Inferior parietal cortex (tissue), 1 donor: Measurements from ENCODE around the gene AFG1L.
"Not testable (repeated sequence)": the region's sequence is repeated elsewhere in the genome, so short reads cannot be mapped to it uniquely, and the experiment has no call there.

ENCODE experiments used
- DNase-seq: peaks from one replicate; pipeline ENCODE4 v3.0.0-alpha.2; 2016; ENCODE audit errors: extremely low spot score

Gene AFG1L

DNA sequence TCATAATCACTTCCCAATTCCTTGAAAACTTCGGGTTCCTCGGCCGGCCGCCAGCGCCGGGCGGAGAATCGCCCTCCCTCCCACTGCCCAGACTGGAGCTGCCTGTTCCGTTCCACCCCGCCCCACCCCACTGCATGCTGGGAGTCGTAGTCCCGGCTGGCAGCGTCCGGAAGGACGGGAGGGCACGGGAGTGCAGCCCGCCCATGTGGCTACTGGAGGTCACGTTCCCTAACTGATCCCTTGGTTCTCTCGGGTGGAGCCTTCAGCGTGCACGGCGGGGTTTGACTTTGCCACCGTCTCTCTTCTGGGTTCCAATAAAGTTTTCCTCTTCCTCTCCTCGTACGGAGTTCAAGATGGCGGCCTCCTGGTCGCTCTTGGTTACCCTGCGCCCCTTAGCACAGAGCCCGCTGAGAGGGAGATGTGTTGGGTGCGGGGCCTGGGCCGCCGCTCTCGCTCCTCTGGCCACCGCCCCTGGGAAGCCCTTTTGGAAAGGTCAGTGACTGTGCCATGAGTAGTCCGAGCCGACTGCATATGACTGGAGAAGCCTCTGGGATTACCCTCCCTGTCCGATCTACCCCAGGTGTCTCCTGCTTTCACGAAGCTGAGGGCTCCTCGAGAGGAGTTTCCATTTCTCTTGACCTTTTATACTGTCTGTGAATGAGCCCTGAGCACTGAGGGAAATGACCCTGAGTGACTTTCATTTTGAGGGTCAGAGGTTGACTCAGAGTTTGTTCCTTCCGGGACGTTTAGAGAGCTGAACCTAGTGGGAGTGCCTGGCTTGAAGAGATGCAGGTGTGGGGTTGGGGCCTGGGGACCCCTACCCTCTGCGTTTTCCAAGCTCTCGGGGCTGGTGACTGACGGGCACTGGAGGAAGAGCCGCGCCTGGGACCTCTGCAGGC, at the start of gene AFG1L:
Gene AFG1L (plus strand): TSS at position 328 of the 899 bp plus-strand sequence. CDS start 26 bp downstream, at position 354.
- peak; percentile 82 for DNase-seq

DNA sequence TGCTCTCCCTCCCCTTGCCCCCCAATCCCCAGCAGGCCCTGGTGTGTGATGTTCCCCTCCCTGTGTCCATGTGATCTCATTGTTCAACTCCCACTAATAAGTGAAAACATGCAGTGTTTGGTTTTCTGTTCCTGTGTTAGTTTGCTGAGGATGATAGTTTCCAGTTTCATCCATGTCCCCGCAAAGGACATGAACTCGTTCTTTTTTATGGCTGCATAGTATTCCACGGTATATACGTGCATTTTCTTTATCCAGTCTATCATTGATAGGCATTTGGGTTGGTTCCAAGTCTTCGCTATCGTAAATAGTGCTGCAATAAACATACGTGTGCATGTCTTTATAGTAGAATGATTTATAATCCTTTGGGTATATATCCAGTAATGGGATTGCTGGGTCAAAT, 49.8 kb upstream of the AFG1L start:
- DNase-seq: not testable (repeated sequence)

DNA sequence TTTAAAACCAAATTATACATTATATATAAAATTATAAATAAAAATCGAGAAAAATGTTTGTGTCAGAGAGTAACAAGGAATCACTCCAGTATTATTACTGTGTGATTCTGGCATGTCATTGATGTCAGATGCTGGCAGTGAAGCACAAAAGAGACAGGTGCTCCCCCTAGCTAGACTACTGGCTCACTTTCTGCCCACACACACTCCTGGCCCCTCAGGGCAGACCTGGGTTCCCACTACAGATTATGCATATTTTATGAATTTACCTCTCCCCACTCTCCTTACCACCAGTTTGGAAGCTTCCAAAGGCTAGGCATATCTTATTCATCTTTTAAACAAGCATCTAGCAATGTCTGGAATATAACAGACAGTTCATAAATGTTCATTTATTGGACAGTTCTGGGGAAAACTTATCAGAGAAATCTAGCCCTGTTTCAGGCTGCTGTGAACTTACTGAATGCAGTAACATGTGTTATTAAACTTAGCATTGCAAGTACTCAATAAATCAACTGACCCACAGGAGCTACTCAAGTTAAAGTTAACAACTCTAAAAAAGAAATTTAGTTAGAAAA, 46.8 kb upstream of the AFG1L start:
- no peak for DNase-seq

DNA sequence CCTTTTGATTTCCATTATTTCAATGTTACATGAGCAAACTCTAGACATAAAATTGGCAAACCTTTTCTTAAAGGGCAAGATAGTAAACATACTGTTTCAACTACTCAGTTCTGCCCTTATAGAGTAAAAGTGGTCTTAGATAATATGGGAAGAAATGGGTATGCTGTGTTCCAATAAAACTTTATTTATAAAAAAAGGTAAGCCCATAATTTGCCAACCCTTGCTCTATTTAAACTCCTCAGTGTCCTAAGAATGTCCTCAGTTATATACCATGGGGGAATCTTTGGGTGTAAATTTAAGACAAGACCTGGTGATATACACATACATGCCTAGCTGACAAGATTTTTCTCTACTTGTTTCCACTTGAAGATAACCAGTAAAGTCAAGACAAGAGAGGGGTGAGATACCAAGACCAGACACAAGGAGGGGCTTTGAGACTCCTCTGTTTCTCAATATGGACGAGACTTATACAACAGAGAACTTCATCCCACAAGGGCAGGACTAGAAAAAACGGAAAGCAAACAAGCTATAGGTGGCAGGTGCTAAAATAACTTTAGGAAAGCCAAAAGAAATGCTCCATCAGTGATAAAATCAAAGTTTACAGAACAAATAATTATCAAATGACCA, 44.5 kb upstream of the AFG1L start:
- no peak for DNase-seq

DNA sequence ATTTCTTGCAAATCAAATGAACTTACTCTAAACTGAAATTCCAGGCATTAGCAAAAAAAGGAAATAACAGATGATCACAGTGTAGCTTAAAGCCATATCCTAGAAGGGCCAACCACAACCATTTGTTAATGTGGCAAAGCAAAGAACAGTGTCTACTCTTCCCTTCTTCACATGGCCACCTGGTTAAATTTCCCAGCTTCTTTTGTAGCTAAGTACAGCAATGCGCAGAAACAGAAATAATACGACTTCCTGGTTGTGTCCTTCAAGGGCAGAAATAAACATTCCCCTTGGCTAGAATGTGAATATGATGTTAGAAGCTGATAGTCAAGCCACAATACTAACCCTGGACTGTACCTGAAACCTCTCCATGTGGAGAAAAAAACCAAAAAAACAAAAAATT, 43.6 kb upstream of the AFG1L start:
- DNase-seq: no peak

DNA sequence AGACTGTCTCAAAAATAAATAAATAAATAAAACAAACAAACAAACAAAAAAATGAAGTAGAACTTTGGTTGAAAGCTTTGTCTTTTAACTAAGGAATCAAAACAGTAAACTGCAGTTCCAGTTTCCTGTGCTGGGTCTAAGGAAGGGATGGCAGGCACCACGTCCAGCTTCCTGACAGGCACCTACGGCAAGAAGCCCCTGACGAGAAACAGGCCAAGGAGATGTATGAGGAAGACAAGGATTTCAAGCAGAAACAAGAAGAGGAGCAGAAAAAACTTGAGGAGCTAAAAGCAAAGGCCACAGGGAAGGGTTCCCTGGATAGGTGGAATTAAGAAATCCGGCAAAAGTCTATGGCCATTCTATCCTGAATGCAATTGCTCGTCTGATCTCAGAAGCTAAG, 42.8 kb upstream of the AFG1L start:
- no peak for DNase-seq

DNA sequence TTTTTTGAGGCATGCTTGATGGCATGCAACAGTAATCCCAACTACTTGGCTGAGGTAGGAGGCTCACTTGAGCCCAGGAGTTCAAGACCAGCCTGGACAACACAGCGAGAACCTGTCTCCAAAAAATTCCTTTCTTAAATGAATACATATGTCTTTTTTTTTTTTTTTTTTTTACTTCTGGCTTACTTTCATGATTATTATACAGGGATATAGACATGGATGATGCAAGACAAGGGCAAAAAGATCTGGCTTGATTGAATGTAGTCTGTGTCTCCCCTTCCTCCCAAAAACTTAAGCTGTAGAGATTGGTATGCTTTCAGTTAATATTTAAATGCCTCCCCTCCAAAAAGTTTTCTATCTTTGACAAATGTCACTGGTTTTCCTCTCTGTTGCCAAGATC, 41.6 kb upstream of the AFG1L start:
- DNase-seq: no peak

DNA sequence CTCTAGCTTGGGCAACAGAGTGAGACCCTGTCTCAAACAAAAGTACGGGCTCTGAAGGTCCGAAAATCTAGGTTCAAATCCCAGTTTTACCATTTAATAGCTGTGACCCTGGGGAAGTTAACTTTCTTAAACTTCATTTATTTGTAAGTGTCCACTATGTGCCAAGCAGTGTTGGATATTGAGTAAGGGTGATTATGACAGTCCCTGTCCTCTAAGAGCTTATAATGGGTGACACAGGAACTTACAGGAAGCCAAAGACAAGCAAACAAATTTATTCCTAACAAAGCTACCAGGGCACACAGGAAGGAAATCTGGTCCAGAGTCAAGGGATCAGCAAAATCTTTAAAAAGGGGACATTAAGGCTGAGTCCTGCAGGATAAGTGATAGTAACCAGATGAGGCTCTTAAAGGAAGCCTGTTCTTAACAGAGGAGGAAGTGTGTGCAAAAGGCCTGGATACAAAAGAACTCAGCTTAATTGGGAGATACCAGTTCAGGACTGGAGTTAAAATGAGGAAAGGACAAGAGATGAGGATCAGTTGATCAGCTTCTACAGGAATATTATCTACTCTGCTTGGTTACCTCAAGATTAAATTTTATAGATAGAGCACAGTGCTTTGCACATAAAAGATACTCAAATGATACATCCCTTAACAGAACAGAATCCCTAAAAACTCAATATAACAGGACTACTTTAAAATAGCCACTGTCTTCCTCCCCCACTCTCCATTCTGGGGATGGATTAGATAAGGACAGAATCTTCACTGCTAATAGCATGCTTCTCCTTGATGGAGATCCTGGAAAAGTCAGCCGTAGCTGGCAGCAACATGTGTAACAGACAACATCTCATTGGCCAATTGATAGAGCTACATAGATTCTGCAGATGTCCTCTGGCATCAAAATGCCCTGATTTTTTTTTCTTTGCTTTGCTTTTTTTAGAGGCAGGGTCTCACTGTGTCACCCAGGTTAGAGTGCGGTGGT, 40.1 kb upstream of the AFG1L start:
- no peak for DNase-seq

DNA sequence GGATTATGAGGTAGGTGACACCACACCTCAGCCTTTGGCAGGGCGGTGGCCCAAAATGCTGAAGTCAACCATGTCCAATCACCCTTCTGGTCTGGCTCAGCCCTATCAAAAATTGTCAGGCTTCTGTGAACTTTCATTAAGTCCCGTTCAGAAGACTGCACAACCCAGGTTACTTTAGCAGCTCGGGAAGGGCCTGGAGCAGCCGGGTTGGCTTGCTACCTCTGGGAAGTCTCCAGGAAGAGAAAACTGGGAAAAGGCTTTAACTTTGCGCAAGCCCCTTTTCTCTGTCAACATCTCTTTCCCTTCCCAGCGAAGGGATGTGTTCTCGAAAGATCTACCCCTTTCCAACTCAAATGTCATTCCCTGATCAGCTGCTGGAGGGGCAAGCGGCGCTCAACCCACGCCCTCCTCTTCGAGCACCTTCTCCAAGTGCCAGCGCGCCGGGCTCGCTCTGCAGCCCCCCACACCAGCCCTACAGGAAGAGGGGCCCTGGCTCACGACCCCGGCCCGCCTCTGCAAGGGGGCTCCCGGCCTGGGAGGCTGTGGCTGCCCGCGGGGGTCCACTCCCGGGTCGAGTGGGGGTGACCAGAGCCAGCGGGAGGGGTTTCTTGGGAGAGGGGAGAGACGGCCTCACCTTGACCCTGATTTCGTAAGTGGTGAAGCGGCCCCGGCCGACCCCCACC, 34.6 kb upstream of the AFG1L start:
- peak; percentile 60 for DNase-seq

DNA sequence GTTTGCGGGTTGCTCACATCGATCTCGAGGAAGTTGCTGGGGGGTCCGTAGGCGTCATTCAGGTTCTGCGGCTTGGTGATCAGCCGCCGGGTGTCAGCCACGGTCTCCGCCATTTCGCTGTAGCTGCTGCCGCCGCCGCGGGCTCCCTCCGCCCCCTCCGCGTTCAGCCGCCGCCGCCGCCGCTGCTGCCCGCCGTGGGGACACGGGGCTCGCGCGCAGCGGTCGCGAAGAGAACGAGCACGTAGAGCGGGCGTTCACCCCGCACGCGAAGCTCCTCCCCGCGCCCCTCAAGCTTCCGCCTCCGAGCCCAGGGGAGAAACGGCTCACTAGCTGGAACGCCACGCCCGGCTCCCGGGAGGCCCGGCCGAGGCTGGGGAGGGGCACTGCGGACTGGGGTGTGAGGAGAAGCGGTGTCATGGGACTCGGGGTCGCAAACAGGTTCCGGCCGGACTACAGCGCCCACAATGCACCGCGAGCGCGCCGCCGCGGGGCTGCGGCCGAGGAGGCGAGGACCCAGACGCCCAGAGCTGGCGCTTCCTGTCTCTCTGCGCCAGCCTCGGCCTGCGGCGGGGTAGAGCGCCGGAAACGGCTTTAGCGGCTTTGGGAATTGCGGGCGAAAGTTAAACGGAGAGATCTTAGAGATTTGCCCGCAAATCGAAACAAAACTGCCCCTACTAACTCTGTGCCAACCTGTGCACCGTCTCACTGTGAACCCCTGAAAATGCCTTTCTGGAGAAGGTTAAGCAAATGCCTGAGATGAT, 33.9 kb upstream of the AFG1L start, which contains the start of gene SNX3:
Gene SNX3 (minus strand): TSS at position 232 of the 761 bp plus-strand sequence. CDS start 119 bp downstream, at position 113.
- DNase-seq: peak; percentile 91

DNA sequence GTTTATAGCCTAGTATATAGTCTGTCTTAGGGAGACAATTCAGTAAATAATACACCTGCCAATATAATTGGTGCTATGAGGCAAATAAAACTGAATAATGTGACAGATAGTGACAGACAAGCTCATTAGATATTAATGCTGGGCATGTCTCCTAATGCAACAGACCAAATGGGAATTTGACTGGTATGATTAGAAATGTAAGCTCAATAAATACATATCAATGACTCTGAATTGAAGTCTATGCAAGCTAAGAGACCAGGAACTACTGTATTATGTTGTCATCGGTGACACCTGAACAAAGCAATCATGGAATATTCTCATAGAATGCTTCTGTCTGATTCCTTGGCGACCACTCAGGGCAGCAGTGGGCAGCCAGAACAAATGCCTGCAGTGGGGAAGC, 31.5 kb upstream of the AFG1L start:
- DNase-seq: no peak

DNA sequence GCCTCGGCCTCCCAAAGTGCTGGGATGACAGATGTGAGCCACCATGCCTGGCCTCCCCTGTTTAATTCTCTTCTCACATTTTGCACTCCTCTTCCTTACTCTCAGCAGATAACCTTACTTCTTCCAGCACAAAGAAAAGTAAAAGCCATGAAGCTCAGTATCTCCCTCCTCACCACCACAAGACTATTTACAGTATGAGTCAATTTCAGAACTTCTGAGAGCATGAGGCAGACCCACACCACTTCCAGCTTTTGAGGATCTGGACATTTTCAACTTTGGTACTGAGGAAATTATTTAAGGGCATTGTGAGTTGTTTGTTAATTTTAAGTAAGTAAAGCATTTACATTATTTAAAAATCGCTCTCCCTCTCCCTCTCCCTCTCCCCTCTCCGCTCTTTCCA, 26.0 kb upstream of the AFG1L start:
- no peak for DNase-seq

DNA sequence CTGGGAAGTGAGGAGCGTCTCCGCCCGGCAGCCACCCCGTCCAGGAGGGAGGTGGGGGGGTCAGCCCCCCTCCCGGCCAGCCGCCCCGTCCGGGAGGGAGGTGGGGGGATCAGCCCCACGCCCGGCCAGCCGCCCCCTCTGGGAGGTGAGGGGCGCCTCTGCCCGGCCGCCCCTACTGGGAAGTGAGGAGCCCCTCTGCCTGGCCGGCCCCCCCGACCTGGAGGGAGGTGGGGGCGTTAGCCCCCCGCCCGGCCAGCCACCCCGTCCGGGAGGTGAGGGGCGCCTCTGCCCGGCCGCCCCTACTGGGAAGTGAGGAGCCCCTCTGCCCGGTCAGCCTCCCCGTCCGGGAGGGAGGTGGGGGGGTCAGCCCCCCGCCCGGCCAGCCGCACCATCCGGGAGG, 24.9 kb upstream of the AFG1L start:
- DNase-seq: not testable (repeated sequence)

DNA sequence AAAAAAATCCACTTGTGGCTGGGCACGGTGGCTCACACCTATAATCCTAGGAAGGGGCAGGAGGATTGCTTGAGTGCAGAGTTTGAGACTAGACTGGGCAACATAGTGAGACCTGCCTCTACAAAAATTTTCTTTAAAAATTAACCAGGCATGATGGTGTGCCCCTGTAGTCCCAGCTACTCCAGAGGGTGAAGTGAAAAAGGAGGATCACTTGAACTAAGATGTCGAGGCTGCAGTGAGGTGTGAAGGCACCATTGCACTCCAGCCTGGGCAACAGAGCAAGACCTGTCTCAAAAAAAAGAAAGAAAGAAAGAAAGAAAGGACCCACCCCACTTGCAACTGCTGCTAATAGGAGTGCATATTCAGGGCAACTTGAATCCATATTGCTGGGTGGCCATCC, 20.3 kb upstream of the AFG1L start:
- DNase-seq: no peak

DNA sequence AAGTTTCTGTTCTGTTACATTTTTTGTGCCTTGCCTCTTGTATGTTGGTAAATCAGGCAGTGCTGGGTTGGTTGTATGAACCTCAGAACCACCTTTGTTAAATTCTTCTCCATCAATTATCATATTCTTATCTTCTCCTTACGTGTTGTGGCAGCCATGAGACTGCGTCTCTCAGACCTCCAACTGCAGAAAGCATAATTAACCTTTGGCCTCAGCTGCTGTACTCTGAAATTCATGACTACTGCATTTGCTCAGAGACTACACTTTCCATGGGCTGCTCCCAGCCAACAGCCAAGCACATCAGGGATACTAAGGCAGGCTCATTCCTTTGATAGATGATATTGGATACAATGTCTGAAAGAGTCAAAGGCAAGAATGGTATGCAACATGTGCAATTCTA, 18.9 kb upstream of the AFG1L start:
- no peak for DNase-seq

DNA sequence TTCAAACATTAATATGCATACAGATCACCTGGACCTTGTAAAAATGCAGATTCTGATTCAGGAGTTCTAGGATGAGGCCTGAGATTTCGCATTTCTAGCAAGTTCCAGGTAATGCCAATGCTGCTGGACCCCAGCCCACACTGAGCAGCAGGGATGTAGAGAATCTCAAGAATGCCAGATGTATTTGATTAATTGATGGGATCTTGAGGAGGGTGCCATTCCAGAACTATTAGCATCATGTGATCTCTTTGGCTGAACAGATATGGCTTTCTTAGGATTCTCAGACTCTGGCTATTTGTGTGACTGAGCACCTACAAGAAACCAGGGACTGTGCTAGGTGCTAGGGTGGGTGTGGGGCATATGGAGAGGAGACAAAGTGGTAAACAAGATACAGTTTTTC, 17.6 kb upstream of the AFG1L start:
- DNase-seq: no peak

DNA sequence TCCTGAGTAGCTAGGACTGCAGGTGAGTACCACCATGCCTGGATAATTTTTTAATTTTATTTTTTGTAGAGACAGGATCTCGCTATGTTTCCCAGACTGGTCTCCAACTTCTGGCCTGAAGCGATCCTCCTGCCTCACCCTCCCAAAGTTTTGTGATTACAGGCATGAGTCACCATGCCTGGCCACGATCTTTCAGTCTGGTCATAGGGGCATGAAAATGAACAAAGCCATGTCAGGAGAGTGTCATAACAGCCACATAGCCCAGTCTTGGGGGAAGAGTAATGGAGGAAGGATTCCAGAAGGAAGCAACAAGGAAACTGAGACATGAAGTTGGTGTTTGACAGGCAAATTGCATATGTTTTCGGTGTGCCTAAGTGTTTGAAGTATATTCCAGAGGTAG, 17.0 kb upstream of the AFG1L start:
- no peak for DNase-seq

DNA sequence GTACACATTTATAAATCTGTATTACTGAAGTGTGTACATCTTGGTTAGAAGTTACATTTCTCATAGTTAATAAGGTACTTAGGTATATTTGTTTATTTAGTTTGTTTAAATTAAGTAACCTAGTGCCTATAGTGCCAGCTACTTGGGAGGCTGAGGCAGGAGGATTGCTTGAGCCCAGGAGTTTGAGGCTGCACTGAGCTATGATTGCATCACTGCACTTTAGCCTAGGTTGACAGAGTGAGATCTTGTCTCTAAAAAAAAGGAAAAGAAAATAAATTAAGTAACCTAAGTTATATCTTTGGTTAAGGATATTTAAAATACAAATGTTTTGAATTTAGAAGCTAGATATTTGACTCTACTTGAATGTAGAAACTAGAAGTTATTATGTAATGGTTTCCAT, 9.5 kb upstream of the AFG1L start:
- DNase-seq: no peak

DNA sequence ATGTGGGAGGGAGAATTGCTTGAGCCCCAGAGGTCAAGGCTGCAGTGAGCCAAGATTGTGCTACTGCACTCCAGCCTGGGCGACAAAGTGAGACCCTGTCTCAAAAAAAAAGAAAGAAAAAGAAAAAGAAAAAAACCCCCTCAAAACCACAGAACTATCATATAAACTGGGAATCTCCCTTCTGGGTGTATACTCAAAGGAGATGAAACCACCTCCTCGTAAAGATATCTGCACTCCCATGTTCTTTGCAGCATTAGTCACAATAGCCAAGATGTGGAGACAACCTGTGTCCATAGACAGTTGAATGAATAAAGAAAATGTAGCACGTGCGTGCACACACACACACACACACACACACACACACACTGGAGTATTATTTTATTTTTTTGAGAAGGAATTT, 8.5 kb upstream of the AFG1L start:
- DNase-seq: no peak

DNA sequence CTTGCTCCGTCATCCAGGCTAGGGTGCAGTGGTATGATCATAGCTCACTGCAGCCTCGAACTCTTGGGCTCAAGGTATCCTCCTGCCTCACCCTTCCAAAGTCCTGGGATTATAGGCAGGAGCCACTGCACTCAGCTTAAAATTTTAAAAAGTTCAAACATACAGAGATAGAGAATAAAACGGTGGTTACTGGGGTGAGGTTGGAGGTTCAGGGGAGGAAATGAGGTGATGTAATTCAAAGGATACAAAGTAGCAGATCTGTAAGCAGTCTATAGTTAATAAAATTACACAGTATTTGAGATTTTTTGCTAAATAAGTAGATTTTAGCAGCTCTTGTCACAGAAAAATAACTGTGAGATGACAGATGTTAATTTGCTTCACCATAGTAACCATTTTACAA, 7.5 kb upstream of the AFG1L start:
- DNase-seq: no peak
